ENCODE measurements around the gene ZNF839.

- TF ChIP-seq POLR2A (IDR thresholded peaks at IDR 0.05) (no peak), CTCF (IDR thresholded peaks at IDR 0.05) (no peak)
These were observed 1.8 kb upstream of the ZNF839 start for GRCh38 chr14:102317564-102318248.

Measured in tibial nerve (tissue), 3 donors.